Globus pallidus (tissue), 1 donor: ENCODE data around the gene ARAP1.

Source experiments
- DNase-seq: peaks from one replicate; pipeline ENCODE4 v3.0.0-alpha.2; 2015; ENCODE audit warnings: low spot score

The ARAP1 gene

DNA sequence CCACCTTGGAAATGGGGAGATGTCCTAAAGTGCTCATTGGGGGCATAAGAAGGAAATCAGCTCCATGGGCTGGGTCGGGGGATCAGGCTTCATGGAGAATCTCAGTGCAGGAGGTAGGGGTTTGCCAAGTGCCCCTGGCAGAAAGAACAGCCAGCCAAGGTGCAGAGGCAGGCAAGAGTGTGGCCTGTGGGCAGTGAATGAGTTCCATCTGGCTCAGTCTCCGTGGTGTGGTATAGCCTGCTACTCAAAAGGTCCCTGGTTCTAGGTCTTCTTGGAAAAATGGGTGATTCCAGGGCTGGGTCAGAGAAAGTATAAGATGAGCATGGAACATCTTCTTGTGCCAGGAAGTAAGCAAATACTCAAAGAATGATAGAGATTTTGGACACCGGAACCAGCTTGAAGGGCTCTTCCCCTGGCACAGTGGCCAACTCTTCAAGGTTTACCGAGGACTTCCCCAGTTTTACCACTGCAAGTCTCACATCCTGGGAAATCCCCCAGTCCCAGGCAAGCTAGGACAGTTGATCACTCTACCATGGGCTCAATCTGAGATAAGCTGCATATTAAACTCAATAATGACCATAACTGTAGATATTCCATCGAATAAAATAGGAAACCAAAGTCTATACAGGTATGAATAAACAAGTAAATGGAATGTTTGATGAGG lies 10.6 kb upstream of the ARAP1 start:
- DNase-seq = no peak

DNA sequence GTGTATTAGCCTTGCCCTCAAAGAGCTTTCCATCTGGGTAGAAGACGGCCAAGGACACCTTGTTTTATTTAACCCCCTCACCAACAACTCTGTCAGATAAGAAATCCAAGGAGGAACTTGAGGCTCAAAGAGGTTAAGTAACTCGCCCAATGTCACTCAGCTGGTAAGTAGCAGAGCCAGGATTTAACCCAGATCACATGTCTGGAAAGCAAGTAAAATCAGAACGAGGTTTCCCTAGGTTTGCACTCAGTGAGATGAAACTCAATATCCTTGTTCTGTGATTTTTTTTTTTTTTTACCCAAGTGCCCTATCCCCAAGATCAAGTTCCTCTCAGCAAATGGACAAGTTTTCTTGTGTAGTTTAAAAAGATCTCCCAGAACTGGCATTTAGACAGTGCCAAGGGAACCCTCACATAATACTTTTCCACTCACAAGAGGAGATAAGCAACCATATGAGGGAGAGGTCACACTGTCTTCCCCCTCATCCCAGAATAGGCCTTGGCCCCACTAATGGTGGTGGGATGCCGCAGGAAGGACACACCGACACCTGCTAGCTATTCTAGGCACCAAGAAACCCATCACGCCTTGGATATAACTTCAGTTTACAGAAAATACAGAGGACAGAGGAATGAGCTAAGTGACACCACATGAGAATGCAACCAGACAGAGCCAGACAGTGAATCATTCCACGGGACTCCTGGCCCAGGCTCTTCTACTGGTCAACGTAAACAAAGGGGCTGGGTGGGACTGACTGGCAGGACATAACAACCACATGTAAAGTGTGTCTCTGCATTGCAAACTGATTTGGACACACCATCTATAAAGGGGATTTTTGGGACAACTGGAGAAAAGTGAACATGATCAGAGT lies 8.6 kb upstream of the ARAP1 start:
- DNase-seq = no peak

DNA sequence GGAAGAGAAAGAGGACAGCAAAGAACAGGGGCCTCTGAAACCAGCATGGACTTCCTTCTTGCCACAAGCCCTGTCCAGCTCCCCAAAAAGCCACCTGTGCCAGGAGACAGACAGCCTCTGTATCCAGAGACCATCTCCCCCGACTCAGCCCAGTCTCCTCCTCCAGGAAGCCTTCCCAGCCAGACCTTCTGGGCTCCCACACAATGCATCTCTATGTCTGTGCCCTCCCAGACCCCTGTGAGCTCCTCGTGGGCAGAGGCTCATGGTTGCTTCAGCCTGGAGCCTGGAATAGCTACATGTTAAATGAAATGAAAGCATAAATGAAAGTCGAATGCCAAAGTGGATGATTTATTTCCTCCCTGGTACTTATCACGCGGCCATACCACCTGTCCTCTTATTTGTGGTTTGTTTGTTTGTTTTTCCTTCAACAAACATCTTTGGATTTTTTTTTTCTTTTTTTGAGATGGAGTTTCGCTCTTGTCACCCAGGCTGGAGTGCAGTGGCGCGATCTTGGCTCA lies 7.3 kb upstream of the ARAP1 start:
- DNase-seq = no peak

DNA sequence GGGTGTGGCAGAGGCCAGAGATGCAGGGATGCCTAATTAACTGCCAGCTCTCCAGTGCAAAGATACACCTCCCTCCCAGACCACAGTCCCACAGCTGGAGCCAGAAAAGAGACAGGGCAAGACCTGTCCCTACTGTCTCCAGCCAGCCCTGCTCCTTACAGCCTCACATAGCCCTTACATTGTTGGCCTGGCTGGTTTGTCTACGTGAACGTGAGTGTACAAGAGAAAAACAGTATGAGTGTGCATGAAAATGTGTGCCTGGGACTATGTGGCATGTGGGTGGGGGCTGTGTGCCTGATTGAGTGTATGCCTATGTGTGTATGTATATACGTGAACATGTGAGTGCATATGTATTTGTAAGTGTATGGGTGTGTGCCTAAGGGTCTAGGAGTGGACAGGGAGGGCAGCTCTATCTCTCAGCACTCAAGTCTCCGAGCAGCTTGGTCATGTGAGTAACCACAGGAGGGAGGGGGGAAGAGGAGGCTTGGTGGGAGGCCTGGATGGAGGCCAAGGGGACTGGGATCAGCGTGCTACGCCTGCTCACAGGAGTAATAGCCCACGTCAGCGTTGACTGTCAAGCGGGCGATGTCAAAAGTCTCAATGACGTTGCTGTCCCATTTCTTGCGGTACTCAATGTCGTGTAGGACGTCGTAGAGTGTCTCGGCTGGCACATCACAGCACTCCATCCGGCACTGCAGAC lies 6.6 kb upstream of the ARAP1 start:
- no peak for DNase-seq

DNA sequence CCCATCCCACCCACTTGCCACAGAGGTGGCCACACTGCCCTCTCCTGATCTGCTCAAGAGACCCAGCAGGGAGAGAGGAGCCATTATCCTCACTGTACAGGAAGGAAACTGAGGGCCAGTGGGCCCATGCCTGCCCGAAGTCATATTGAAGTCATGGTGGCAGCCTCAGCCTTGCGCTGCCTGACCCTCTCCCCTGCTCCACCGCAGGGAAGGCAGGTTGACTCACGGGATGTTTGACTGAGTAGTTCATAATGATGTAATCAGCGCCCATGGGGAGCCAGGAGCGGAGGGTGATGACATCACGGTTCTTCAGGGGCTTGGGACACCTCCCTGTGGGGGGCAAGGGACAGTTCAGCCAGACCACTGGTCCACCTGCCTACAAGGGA lies 6.1 kb upstream of the ARAP1 start:
- no peak for DNase-seq

DNA sequence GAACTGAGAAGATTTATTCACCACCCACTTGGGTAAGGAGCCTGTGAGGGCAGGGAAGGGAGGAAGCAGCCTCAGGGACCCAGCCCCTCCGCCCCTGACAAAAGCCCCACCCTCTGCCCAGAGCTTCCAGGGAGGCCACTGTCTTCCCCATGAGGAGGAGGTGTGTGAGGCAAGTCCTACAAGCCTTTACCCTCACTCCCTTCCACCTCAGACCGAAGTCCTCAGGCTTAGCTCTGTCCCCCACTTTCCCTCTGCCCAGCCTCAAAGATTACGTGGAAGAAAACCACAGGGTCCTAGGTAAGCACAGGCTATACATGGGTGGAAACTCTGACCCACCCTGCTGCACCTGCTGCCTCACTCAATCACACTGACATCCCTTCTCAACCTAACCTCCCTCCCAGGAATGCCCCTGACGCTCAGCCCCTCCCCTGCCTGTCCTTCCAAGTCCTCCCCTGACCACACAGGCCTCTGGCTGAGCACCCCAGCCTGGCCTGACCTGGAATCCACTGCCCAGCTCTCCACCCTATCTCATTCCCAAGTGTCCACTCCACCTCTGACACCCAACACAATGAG lies 3.6 kb upstream of the ARAP1 start:
- DNase-seq = no peak

DNA sequence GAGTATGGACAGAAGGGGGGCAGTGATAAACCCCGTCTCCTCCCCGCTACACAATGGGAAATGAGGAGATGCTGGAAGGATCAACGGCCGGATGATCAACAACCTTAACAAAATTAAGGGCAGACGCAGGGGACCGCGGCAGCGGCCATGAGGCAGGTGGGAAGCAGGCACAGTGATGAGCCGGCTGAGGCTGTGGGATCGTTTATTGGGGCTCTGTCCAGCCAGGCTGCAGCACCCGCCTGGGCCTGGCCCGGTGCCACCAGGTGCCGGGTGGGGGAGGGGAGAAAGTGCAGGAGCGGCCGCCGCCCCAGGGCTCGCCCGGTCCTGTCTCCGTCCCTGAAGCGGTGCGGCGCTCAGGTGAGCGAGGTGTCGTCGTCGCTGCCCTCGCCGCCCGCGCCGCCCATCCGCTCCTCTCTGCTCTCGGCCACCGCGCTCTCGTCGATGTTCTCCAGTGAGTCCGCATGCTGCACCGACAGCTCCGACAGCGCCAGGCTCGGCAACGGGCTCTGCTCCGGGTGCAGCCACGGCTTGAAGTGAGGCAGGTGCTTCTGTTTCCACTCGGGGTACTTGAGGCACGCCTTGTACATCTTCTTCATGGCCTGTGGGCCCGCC lies 2.4 kb upstream of the ARAP1 start:
- DNase-seq = no peak

DNA sequence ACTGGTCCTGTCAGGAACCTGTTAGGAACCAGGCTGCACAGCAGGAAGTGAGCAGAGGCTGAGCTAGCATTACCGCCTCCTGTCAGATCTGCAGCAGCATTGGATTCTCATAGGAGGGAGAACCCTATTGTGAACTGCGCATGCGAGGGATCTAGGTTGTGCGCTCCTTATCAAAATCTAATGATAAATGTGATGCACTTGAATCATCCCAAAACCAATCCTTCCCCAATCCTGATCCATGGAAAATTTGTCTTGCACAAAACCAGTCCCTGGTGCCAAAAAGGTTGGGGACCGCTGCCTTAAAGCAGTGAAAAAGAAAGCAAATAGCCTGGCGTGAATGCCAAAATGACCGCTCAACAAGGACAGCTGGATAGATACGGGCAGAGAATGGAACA lies 1.9 kb upstream of the ARAP1 start:
- no peak for DNase-seq

DNA sequence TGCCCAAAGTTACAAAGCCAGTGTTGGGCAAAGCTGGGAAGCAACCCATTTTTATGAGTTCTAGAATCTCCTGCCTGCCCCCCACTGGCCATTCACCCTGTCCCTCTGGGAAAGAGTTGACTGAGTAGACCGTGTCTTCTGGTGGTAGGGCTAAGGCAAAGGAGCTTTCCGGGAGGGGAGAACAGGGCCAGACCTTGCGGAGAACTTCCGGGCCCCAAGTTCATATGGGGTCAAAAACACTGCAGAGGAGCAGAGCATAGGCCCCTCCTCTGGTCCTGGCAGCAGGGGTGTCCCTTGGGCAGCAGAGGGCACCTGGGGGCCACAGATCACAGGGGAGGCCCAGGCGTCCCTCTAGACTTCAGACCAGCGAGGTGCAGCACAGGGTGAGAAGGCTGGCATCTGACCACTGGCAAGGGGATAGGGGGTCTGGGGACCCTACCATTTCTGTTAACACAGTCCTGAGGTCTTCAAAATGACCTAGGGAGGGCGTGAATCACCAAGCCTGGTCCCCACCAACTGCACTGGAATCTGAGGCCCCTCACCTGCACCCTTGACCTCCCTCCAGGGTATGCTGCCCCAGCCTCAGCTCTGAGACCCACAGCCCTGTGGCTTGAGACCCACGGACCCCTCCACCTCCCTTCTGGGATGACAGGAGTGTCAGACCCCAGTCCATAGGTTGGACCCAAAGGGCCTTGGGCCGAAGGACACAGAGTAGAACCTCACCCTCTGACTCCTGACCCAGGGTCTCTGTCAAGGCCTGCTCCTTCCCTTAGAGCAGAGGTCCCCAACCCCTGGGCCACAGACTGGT lies 1.3 kb upstream of the ARAP1 start:
- DNase-seq = peak; percentile 59

DNA sequence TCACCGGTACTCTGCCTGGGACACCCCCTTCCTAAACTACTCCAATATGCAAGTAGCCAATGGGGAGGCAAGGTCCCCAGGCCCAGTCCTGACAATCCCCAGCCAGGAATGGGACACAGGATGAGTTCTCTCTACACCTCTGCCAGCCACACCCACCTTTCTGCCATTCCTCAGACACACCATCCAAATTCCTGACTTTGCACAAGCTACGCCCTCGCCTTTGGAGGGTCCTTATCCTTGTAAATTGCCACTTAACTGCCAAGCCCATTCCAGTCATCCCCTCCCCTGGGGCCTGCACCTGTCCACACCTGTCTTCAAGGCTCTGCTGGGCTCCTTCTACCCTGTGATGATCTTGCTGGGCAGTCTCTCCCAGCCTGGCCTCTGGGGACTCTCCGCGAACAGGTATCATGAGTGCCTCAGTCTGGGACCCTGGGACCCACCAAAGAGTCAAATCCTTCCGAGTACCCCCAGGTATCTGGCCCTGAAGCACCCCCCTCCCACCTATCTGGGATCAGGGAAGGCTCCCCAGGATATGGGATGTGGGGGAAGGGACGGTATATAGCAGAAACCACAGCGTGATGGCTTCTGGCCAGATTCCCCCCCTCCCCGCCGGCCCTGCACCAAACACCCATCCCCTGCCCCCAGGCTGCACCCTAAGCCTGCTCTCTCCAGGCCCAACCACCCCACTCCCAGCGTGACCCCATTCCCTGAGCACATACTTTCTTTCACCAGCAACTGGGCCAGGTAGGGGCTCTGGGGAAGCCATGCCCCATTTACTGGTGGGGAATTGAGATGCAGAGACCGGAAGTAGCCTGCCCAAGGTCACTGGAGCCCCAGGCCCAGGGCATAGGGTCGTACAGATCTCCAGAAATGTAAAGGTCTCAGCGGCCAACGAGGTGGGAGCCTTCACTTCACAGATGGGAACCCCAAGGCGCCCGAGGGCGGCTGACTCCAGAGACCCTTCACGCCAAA lies 806 bp downstream of the ARAP1 start:
- no peak for DNase-seq

DNA sequence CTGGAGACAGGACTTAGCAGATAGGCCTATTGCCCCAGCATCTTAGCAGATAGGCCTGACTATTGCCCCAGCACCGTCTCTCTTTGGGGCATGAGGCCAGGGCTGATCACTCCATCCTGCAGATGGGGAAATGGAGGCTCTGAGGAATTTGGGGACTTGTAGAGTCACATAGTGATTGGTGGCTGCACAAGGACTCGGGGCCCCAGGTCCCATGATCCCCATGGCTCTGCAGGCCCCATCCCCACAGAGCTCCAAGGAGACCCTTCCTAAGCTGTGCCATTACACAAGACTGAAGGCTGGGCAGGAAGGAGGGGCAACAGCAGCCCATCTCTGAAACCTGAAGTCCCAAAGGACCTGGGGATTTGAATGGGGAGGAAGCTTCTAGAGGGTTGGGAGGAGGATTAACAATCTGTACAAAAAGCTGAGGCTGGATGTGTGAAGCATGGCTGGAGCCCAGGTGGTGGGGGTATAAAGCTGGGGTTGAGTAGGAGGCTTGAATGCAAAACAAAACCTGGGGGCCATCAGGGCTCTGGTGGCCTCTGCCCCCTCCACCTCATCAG lies 1.6 kb downstream of the ARAP1 start:
- DNase-seq = no peak

DNA sequence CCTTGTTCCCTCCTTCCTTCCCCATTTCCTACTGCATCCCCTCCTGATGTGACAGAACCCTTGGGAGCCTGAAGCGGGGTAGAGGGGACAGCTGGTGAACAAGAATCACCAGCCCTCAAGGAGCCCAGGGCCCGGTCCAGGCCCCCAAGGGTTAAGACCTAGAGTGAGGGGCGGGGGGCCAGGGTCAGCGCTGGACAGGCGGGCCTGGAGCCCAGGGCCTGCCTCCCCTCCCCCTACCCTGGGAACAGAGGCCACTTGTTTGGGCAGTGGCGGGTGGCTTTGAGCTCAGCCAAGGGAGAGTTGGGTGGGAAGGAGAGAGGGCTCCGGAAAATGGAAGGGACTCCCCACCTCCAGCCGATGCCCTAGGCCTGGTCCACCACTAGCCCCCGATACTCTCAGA lies 2.1 kb downstream of the ARAP1 start:
- DNase-seq = peak; percentile 88

DNA sequence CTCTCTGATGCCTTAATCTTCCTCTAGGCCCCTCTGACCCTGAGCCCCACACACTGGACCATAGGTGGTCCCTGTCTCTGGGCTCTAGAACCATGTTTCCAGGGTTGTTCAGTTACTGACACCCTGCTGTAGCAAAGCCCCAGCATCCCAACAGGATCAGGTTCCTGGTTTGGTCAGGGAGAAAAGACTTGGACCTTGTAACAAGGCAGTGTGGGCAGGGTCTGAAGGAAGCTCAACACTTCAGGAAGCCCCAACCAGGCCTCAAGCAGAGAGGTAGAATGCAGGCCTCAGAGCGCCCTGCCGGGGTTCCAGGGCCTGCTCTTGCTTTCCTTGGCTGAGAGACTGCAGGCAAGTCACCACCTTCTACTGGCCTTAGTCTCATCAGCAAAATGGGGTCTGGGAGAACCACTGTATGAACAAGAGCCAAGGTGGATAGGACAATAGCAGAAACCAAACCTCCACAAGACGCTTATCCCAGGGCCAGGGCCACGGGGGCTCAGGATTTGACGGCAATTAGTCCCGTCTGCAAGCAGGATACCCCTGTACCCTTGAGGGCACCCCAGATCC lies 4.8 kb downstream of the ARAP1 start:
- DNase-seq = no peak

DNA sequence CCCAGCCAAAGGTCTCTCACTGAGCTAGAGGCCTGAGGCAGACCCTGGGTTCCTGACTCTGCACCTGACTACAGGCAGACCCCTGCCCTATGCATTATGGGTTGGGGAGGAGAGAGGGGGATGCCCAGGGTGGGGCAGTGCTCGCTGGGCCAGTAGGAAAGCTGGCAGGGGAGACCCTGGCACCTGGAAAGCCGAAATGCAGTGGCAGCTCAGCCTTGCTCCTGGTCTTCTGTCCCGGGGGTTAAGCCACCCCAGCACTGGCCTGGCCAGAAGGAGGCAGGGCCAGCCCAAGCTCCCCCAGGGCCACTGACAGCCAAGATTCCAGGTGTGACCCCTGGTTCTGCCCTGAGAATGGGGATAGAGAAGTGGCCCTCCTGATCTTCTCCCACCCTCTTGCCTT lies 5.4 kb downstream of the ARAP1 start:
- no peak for DNase-seq

DNA sequence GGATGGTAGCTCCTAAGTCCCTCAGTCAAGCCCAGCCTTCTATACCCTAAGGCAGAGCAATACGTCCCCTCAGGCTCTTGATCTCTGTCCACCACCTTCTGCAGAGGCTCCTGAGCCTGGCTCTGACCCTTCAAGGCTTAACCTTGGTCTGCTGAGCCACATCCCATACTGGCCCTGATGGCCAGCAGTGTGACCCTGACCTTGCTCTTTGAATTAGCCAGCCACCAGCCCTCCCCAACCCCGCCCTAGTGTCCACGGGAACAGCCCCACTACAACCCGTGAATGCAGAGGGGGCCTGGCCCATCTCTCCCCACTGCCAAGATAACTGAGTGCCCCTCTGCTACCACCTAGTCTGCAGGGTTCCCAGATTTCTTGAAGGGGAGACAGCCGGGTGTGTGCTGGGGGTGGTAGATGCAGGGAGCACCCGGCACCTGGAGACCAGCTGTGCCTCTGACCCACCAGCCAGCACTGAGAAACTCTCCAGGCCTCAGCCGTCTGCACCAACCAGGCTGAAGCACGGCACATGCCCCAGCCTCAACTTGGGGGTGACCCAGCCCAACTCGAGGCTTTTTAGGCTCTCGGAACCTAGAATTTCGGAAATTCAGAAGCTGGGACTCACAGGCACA lies 6.2 kb downstream of the ARAP1 start:
- DNase-seq = no peak

DNA sequence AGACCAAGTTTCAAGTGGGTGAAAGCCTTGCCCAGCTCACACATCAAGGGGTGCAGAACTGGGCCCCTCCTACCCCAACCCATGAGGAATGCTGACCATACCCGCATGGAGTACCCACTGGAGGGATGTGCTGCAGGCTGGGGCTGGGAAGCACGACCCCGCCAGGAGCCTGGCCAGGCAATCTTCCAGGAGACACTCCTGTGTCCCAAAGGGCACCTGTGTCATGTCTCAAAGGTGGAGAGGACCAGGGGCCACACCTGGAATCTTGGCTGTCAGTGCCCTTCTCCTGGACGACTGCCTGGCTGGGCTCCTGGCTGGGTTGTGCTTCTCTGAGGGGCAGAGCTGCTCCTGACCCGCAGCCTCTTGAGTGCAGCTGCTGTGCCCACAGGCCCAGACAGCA lies 6.7 kb downstream of the ARAP1 start:
- no peak for DNase-seq

DNA sequence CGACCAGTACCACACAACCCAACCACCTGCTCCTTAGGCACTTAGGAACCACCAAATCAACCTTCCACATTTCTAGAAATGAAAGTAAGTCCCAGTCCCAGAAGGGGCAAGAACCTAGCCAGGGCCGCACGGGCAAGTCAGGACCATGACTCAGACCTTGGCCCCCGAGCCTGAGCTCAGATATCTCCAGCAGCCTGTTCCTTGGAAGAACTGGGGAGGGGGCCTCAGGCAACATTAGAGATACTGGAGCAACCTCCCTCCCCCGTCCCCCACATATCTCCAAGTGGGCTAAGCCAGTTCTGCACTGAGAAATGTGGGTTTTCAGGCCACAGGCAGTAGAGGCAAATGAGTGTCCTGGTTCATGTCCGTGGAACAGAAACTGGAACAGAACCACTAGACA lies 7.7 kb downstream of the ARAP1 start:
- no peak for DNase-seq

DNA sequence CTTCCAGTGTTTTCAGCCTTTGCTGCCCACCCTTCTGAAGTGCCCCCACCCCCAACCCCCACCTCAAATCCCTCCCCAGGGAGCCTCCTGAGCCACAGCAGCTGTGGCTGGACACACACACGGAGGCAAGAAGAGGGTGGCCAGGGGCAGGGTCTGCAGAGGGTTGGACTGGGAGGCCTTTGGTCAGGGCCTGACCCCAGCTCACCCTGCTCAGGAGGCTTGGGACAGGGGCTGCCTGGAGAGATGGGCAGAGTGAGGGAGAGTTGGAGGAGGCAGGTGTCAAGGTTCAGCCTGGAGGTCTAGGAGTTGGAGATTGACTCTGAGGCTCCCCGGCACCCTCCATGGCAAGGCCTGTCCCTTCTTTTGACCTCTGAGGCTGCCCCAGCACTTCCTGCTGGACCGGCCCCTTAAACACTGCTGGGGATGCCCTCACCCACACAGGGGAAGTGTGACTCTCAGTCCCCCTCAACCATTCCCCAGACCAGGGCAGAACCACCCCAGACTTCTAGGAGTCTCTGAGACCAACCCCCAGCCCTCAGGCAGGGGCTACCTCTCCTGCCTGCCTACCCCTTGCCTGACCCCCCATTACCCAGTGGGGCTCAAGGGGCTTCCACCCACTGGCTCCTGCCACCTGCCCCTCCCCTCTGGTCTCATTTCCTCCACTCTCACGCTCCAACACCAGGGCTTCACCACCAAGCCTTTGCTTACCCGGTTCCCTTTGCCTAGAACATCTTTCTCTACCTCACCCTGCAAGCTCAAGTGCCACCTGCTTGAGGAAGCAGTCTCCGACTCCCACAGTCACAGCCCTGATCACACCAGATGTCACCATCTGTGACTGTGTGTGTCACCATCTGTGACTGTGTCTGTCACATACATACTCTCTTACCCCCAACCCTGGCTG lies 8.6 kb downstream of the ARAP1 start:
- no peak for DNase-seq
